GM19035 (cell line): ENCODE results near the gene PRPS1.
"Not testable (repeated sequence)": the region's sequence is repeated elsewhere in the genome, so short reads cannot be mapped to it uniquely, and the experiment has no call there.

Source experiments
- ATAC-seq: cut with Tn5 transposase; IDR thresholded peaks from one replicate; pipeline ENCODE4 v1.9.1; 2021; ENCODE audit not compliant: unreplicated experiment

The PRPS1 gene

GRCh38 chrX:107673933-107674479, 45.7 kb downstream of the PRPS1 start:
- peak; percentile 91 for ATAC-seq

- ATAC-seq: peak; percentile 7
Observed at GRCh38 chrX:107674480-107675364, 46.4 kb downstream of the PRPS1 start.

- no peak for ATAC-seq
Observed at GRCh38 chrX:107675365-107675654, 47.0 kb downstream of the PRPS1 start.

DNA sequence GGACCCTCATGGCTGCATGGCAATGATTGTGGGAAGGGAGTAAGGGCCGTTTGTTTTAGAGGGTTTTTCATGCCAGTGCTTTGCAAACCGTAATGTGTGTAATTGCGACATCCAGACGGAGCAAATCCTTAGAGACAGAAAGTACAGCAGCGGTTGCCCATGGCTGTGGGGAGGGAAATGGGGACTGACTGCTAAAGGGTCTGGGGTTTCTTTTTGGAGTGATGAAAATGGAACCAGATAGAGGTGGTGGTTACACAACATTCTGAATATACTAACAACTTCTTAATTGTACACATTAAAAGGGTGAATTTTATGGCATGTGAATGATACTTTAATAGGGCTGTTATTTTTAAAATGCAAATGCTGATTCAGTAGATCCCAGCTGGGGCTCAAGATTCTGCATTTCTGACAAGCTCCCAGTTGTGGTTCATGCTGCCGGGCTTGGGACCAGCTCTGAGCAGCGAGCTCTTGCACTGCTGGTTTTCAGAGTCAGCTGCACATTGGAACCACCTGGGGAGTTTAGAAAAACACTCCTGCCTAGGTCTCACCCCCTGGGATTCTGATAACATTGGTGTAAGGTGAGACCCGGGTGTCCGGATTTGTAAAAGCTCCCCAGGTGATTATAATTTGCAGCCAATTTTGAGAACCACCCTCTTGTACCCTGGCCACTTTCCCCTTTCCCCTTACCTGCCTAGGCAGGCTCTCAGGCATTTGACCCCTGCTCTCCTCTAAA, 47.7 kb downstream of the PRPS1 start:
- ATAC-seq: no peak

DNA sequence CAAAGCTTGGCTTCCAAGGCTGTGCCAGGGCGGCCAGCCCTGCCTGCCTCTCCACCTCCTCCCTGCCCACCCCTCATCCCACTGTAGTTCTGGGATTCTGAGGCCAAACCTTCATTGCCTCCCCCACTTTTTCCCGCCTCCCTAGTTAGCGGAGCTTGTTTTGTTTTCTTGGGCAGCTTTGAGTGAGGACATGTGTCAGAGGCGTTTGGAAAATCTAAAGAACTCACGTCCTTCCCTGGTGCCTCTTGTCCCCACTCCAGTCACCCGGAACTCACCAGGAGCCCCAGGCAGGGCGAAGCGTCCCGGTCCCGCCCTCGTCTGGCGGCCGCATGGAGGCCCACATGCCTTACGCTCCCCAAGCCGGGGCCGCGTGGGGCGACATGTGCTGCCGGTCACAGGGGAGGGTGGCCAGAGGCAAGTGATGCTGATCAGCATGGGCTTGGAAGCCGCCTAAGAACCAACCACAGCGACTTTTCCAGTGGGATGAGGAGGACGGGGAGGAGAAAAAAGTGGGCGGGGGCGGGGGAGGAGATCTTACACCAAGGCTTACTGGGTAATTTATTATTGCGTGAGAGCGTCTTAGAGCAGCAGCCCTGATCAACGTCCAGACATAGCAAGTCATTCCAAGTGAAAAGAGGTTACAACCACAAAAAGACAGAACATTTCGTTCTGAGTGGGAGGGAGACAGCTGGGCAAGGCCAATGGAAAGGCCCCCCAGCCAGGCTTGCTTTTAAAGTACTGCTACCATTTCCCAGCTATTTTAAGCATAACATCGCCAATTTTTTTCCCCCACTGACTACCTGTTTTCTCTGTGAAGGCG, 48.5 kb downstream of the PRPS1 start:
- no peak for ATAC-seq

DNA sequence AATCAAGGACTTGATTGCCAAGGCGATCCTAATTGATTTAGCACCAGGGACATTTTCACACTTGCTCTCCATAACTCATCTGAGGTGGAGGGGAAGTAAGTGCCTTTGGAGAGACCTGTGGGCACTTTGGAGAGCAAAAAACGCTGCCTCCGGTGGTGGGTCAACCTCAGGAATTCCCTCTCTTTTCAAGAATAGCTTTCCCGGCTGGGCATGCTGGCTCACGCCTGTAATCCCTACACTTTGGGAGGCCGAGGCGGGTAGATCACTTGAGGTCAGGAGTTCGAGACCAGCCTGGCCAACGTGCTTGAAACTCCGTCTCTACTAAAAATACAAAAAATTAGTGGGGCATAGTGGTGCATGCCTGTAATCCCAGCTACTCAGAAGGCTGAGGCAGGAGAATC, 49.2 kb downstream of the PRPS1 start:
- ATAC-seq: no peak

DNA sequence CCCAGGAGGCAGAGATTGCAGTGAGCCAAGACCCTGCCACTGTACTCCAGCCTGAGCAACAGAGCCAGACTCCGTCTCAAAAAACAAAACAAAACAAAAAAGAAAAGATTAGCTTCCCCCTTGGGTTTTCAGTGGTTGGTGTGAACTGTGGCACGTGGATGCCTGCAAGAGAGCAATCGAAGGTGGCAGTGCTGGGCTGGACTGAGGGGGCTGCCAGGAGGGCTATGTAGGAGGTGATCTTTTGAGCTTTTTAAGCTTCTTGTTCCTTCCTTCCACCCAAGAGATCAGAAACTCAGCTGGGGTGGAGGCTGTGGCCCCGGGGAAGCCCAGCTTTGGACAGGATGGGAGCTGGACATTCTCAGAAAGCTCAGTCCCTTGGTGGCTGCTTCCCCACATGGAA, 49.6 kb downstream of the PRPS1 start:
- ATAC-seq: no peak

DNA sequence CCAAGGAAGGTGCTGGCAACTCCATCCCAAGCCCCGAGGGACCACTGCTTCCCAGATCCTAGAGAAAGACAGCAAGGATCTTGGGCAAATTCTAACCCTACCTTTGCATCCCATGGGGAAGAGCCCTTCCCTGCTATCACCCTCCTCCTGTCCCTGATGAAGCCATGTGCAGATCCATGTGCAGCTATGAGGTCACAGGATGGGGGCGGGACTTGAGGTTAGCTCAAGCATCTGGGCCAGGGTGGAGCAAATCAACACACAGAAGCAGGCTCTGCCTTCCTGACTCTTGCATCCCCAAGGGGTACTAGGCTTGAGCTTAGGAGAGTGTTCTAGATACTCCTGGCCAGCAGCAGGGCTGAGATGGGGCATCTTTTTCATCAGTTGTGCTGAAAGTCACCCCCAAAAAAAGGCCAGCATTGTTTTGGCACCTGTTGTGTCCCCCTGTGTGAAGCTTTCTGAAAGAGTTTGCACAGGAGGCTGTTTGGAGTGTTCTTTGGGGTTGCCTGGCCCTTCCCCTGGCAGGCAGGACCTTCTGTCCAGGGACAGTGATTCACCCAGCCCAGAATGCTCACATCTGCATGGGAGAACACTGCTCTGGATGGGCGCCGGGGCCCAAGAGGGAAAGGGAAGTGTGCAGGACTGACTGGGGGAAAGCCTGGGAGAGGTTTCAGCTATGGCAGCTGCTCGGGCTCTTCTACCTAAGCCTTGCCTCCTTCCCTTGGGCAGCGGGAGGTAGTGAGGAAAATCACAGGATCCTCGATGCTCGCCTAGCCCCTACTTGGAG, 50.8 kb downstream of the PRPS1 start:
- ATAC-seq: peak; percentile 33

DNA sequence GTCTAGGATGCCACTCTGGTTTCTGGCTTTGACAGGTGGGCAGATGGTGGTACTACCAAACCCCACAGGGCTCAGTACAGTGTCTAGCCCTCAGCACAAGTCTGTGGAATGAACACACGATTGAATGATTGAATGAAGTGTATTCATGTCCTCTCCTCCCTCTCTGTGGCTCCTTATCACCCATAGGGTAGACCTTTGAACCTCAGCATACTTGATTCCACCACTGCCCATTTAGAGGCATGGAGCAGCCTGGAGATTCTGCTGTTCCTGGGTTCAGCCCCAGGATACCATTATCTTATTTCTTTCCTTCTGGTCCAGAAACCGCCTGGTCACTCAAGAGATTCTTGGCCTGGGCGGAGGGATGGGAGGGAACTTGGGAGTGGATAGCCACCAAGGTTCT, 53.9 kb downstream of the PRPS1 start:
- no peak for ATAC-seq

DNA sequence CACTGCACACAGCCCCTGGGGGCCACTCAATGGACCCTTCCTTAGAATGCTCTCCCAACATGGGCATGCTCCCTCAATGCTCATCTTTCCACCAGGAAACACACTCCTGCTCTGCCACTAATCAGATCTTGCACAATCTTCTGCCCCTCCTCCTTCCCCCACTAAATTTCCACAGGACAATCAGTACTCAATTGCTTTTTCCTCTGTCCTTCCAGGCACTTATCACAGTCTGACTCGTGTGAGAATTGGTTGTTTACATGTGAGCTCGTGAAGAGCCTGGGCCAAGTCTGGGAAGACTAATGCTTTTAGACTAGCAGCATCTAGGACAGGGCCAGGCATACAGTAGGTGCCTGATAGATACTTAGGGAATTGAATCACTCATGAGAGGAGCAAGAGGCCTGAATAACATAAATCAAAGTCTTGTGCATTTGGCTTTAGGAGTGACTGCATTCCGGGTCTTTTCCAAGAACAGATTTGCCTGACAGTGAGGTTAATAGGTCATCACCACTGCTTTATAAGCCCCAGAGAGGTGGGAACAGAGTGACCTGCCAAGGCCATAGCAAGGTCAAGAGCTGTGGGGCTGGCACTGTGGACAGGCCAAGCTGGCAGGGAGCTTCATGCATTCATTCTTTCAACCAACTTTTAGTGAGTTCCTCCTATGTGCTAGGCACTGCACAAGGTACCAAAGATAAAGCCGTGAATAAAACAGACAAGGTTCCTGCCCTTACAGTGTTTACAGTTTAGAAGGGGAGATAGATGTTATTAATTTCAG, 55.0 kb downstream of the PRPS1 start:
- ATAC-seq: no peak

DNA sequence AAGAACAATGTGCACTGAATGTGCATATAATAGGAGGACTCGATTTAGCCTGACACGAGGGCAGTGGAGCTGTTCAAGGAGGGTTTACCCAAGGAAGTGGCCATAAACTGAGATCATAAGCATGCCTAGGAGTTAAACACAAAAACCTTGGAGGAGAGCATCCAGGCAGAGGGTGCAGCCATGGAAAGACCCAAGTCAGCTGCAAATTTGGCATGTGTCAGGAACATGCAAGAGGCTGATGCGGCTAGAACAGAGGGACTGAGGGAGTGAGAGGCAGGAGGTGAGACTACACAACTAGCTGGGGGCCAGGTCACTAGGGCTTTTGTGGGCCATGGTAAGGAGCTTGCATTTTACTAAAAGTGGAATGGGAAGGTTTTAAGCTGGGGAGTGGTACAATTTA, 55.6 kb downstream of the PRPS1 start:
- ATAC-seq: no peak

- peak; percentile 89 for ATAC-seq
Observed at GRCh38 chrX:107684956-107685385, 56.7 kb downstream of the PRPS1 start.

- ATAC-seq: not testable (repeated sequence)
Observed at GRCh38 chrX:107685586-107685985, 57.3 kb downstream of the PRPS1 start.

DNA sequence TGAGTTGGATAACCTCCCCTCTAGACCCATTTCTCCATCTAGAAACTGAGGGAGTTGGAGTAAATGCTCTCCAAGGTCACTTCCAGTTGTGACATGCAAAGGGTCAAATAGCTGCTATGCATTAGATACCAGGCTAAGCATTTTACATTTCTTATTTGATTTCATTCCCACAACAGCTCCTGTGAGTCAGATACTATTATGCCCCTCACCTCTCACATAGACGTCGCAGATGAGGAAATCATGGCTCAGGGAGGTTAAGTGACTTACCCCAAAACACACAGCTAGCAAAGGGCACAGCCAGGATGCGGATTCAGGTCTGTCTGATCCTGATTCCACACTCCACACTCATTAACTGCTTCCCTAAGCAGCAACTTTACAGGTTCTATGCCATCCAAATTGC, 57.7 kb downstream of the PRPS1 start:
- ATAC-seq: no peak

GRCh38 chrX:107686792-107687191, 58.5 kb downstream of the PRPS1 start:
- ATAC-seq: no peak

GRCh38 chrX:107687445-107687844, 59.1 kb downstream of the PRPS1 start:
- no peak for ATAC-seq

- ATAC-seq: no peak
Observed at GRCh38 chrX:107691024-107691448, 62.7 kb downstream of the PRPS1 start.

DNA sequence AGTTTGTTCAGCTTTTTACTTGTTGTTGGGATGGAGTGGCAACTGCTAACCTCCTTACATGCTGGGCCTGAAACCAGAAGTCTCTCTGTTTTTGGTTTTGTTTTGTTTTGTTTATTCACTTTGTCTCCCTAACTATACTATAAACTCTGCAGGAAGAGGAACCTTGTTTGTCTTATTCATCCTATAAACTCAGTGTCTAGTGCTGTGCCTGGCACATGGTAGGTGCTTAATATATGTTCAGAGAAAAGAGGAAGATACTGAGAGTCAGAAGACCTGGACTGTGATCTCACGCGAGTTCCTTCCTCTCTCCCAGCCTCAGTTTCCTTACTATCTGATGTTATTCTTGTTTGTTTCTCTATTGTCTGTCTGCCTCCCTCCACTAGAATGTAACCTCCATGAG, 71.3 kb downstream of the PRPS1 start:
- ATAC-seq: no peak

DNA sequence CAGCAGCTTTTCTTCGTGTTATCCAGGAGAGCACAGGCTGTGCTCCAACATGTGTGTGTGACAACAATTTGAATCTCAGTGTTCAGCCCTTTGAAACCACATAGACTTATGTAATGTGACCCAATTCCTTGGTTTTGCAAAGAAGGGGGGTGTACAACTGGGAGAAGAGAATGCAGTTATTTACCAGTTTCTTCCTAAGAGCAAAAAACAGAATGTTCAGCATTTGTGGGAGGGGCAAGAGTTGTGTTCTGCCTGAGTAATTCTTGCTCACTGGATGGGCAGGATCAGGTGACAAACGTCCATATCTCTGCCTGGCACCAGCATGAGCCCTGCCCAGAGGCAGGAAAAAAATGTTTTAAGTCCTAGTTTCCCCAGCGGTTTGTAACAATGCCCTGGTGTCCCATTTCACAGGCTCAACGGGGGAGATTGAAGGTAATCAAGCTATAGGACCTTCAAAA, 72.0 kb downstream of the PRPS1 start:
- ATAC-seq: no peak
